ENCODE results near the gene P2RX2. TPM values are rescaled to one million over a fixed set of nuclear protein-coding genes. Genes with fewer than 3 reads are reported as not detected.

Gene P2RX2
- total and polyA plus RNA-seq, 2 experiments from 2014 or later, result not detected

DNA sequence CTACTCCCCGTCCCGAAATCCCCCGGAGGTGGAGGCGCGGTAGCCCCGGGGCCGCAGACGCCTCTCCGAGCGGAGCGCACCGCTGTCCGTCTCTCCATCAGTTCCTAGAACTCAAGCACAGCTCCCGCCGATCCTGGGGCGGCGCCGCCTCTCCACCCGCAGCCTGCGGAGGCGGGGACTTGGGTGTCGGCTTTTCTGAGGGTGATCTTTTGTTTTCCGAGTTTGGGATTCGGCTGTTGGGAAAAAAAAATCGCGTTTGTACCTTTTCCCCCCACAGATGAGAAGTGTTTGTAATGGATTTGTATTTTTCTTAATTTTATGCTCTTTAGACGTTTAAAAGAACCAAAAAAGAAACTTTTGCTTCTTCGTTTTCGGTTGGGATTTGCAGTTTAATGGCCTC, 34.8 kb upstream of the P2RX2 start:
- peak in 1 of 2 donors; percentile 30 for DNase-seq (ENCODE audit: low read depth in 1 of 2, low spot score in 1 of 2)
- TF ChIP-seq, protein P1, sequence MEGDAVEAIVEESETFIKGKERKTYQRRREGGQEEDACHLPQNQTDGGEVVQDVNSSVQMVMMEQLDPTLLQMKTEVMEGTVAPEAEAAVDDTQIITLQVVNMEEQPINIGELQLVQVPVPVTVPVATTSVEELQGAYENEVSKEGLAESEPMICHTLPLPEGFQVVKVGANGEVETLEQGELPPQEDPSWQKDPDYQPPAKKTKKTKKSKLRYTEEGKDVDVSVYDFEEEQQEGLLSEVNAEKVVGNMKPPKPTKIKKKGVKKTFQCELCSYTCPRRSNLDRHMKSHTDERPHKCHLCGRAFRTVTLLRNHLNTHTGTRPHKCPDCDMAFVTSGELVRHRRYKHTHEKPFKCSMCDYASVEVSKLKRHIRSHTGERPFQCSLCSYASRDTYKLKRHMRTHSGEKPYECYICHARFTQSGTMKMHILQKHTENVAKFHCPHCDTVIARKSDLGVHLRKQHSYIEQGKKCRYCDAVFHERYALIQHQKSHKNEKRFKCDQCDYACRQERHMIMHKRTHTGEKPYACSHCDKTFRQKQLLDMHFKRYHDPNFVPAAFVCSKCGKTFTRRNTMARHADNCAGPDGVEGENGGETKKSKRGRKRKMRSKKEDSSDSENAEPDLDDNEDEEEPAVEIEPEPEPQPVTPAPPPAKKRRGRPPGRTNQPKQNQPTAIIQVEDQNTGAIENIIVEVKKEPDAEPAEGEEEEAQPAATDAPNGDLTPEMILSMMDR (IDR thresholded peaks at IDR 0.05; ENCODE audit: low read depth, low read length), result no peak
- Histone ChIP-seq H3K9me3 (ENCODE audit: low read depth) (no peaks in the 10 kb centered on the region), H3K4me3 (no peak overlapping the region), H3K27ac (no peak overlapping the region), H3K36me3 (no peaks in the 10 kb centered on the region), H3K4me1 (ENCODE audit: low read depth) (no peaks in the 10 kb centered on the region), H3K27me3 (peaks cover 79% of the 10 kb centered on the region)

DNA sequence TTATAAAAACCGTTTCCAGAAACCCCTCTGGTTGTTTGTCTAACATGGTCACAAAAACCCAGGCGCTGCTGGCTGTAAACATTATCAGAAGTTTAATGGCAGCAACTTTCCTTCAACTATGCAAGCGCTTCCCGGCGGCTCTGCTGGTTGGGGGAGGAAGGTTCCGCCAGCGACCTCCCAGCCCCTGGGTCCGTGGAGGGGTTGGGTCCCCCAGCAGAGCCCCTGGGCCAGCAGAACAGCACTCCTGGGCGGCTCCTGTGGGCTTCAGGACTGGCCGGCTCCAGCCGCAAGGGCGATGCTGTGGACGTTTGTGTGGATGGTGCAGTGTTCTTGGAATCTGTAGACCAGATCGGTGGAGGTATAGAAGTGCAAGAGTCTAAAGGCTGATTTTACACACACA, 34.1 kb upstream of the P2RX2 start:
- Histone ChIP-seq H3K4me1 (ENCODE audit: low read depth) (no peaks in the 10 kb centered on the region), H3K27me3 (peaks cover 86% of the 10 kb centered on the region), H3K27ac (no peak overlapping the region), H3K9me3 (ENCODE audit: low read depth) (no peaks in the 10 kb centered on the region), H3K4me3 (no peak overlapping the region), H3K36me3 (no peaks in the 10 kb centered on the region)
- DNase-seq (ENCODE audit: low read depth in 1 of 2, low spot score in 1 of 2), result no peak
- TF ChIP-seq, protein P1 (IDR thresholded peaks at IDR 0.05; ENCODE audit: low read depth, low read length), result no peak

DNA sequence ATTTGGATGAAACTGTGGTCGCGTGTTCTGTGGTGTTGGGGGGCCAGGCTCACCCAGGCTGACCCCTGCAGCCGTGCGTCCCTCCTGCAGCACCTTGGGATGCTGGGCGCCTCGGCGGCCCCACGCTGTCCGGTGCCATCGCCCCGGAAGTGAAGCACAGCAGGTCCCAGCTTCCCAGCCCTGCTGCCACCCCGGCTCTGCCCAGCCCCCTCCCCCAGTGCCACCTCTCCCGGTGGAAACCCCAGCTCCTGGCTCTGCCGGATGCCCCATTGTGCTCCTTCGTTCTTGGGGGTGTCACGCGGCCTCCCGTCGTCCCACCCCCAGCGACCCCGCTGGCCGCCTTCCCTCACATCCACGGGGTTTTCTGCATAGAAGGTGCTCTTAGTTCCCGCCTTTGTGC, 33.4 kb upstream of the P2RX2 start:
- no peaks in the 10 kb centered on the region for H3K36me3 ChIP-seq

DNA sequence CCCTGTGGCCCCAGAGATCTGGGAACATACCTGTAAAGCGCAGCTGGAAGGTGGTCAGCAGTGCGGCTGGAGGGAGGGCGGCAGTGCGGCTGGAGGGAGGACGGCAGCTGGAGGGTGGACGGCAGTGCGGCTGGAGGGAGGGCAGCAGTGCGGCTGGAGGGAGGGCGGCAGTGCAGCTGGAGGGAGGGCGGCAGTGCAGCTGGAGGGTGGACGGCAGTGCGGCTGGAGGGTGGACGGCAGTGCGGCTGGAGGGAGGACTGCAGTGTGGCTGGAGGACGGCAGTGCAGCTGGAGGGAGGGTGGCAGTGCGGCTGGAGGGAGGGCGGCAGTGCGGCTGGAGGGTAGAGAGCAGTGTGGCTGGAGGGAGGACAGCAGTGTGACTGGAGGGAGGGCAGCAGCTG, 31.6 kb upstream of the P2RX2 start:
- no peak for DNase-seq (ENCODE audit: low read depth in 1 of 2, low spot score in 1 of 2)
- no peak overlapping the region for H3K27ac ChIP-seq
- TF ChIP-seq, protein P1 (IDR thresholded peaks at IDR 0.05; ENCODE audit: low read depth, low read length), result no peak
- H3K27me3 ChIP-seq, result peaks cover 97% of the 10 kb centered on the region
- no peaks in the 10 kb centered on the region for H3K9me3 ChIP-seq (ENCODE audit: low read depth)
- H3K36me3 ChIP-seq, result no peaks in the 10 kb centered on the region
- H3K4me1 ChIP-seq (ENCODE audit: low read depth), result no peaks in the 10 kb centered on the region
- H3K4me3 ChIP-seq, result no peak overlapping the region

More for the DNA sequence above, 33.4 kb upstream of the P2RX2 start:
- DNase-seq (ENCODE audit: low read depth in 1 of 2, low spot score in 1 of 2), result no peak
- Histone ChIP-seq H3K4me1 (ENCODE audit: low read depth) (no peaks in the 10 kb centered on the region), H3K4me3 (no peak overlapping the region), H3K27ac (no peak overlapping the region), H3K27me3 (peaks cover 94% of the 10 kb centered on the region), H3K9me3 (ENCODE audit: low read depth) (no peaks in the 10 kb centered on the region)
- TF ChIP-seq, protein P1 (IDR thresholded peaks at IDR 0.05; ENCODE audit: low read depth, low read length), result no peak

DNA sequence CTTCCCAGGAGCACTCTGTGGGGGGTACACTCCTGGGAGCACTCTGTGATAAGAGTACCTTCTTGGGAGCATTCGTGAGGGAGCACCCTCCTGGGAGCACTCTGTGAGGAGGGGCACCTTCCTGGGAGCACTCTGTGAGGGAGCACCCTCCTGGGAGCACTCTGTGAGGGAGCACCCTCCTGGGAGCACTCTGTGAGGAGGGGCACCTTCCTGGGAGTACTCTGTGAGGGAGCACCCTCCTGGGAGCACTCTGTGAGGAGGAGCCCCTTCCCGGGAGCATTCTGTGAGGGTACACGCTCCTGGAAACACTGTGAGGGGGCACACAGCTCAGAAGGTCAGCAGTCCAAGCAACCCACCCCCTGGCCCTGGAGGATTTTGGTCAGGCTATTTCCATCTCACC, 30.8 kb upstream of the P2RX2 start:
- Histone ChIP-seq H3K4me3 (no peak overlapping the region), H3K9me3 (ENCODE audit: low read depth) (no peaks in the 10 kb centered on the region), H3K27ac (no peak overlapping the region), H3K36me3 (no peaks in the 10 kb centered on the region), H3K27me3 (peaks cover 96% of the 10 kb centered on the region), H3K4me1 (ENCODE audit: low read depth) (no peaks in the 10 kb centered on the region)
- TF ChIP-seq, protein P1 (IDR thresholded peaks at IDR 0.05; ENCODE audit: low read depth, low read length), result no peak
- no peak for DNase-seq (ENCODE audit: low read depth in 1 of 2, low spot score in 1 of 2)

DNA sequence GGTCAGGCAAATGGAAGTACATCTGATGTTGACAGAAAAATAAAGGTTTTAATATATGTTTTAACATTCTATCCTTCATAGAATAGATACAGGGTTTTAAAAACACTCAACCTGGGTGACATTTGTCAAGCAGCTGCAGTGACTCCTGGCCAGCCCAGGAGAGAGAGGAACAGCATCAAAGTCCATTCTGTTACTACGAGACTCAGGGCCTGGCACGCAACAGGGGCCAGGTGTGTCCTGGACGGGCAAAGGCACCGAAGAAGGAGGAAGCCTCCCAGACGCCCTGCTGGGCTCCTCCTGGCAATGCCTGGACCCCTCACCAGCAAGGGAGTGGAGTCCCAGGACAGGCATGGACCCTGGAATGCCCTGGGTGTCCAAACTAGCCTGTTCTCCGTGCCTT, 30.3 kb upstream of the P2RX2 start:
- DNase-seq (ENCODE audit: low read depth in 1 of 2, low spot score in 1 of 2), result no peak
- TF ChIP-seq, protein P1 (IDR thresholded peaks at IDR 0.05; ENCODE audit: low read depth, low read length), result no peak
- peaks cover 96% of the 10 kb centered on the region for H3K27me3 ChIP-seq
- H3K9me3 ChIP-seq (ENCODE audit: low read depth), result no peaks in the 10 kb centered on the region
- no peak overlapping the region for H3K27ac ChIP-seq
- no peak overlapping the region for H3K4me3 ChIP-seq
- H3K36me3 ChIP-seq, result no peaks in the 10 kb centered on the region
- H3K4me1 ChIP-seq (ENCODE audit: low read depth), result no peaks in the 10 kb centered on the region
